Panc1 (cell line): ENCODE data around the gene CCDC71. TPM values are rescaled to one million over a fixed set of nuclear protein-coding genes. Genes with fewer than 3 reads are reported as not detected.
A peak's percentile ranks its signal among the peaks of the same experiment; 100 is the strongest.

Experiments
- ATAC-seq: fragments of 200-7000 bp; cut with Tn5 transposase; 2 replicates; pipeline ENCODE4 v1.9.1; 2020; ENCODE audit warnings: mild to moderate bottlenecking, moderate library complexity
- Bru-seq: library from RNA; stranded (reverse); fragments of 400-500 nt; gene quantifications from one replicate; lab custom pipeline; 2021; lab: Mats Ljungman, UMichigan
- BruChase-seq, 2 experiments: library from RNA; stranded (reverse); fragments of 400-500 nt; gene quantifications; one replicate each; lab custom pipeline; 2021; lab: Mats Ljungman, UMichigan
- BruUV-seq: library from RNA; stranded (reverse); fragments of 400-500 nt; replicated peaks from 2 replicates; lab custom pipeline; 2021; lab: Mats Ljungman, UMichigan
- CTCF ChIA-PET: fragments of 300-600 bp; sonication (Branson Sonifier 250); formaldehyde crosslinking; loops from one replicate; lab custom pipeline; 2022; ENCODE audit warnings: antibody characterized with exemption; lab: Charles Lee
- POLR2A ChIA-PET: fragments of 300-600 bp; sonication (Branson Sonifier 250); formaldehyde crosslinking; loops from one replicate; lab custom pipeline; 2022; ENCODE audit warnings: antibody characterized with exemption; lab: Charles Lee
- DNase-seq: peaks from one replicate; pipeline ENCODE4 v3.0.0-alpha.2; 2010; ENCODE audit warnings: low read depth, low spot score
- H3K27ac ChIP-seq: 2 replicates; pipeline ENCODE4 v1.5.1; 2011; ENCODE audit warnings: mild to moderate bottlenecking, low read length, inconsistent platforms
- H3K27me3 ChIP-seq: fragments of 200-500 bp; sonication (Bioruptor generic); 2 replicates; pipeline ENCODE4 v1.6.0; 2014; ENCODE audit warnings: low read length, inconsistent platforms; ENCODE audit not compliant: control insufficient read depth, insufficient read depth
- H3K36me3 ChIP-seq: fragments of 200-500 bp; sonication (Bioruptor generic); 2 replicates; pipeline ENCODE4 v1.5.1; 2014; ENCODE audit warnings: inconsistent platforms, mild to moderate bottlenecking, low read length, moderate library complexity; ENCODE audit not compliant: control insufficient read depth, insufficient read depth
- H3K4me1 ChIP-seq: 2 replicates; pipeline ENCODE4 v1.5.1; 2011; ENCODE audit warnings: inconsistent platforms, mild to moderate bottlenecking, low read length, moderate library complexity; ENCODE audit not compliant: control insufficient read depth, insufficient read depth
- H3K4me3 ChIP-seq, 2 experiments: 2 replicates each; pipeline ENCODE4 v1.5.1; 2011 to 2012; ENCODE audit warnings: low read depth in 2 of 2, low read length in 2 of 2, mild to moderate bottlenecking in 2 of 2, inconsistent platforms in 1 of 2, moderate library complexity in 1 of 2
- H3K9me3 ChIP-seq: fragments of 200-500 bp; sonication (Bioruptor generic); 2 replicates; pipeline ENCODE4 v1.5.1; 2014; ENCODE audit warnings: low read depth, mild to moderate bottlenecking, inconsistent platforms, low read length, moderate library complexity; ENCODE audit not compliant: control insufficient read depth, insufficient read depth
- POLR2AphosphoS5 ChIP-seq: IDR thresholded peaks from 2 replicates; pipeline ENCODE4 v1.6.1; 2012; ENCODE audit warnings: mild to moderate bottlenecking, low read depth, low read length, moderate library complexity
- SIN3A ChIP-seq: IDR thresholded peaks from 2 replicates; pipeline ENCODE4 v1.6.1; 2012; ENCODE audit warnings: low read depth, mild to moderate bottlenecking, low read length, moderate library complexity, borderline replicate concordance; ENCODE audit not compliant: insufficient read depth
- TCF7L2 ChIP-seq: IDR thresholded peaks from 2 replicates; pipeline ENCODE4 v1.6.1; 2011; ENCODE audit warnings: mild to moderate bottlenecking, low read depth, low read length, inconsistent platforms
- in situ Hi-C: cut with HindIII; loops from 2 replicates; pipeline ENCODE4 v1.10.0; 2016; ENCODE audit warnings: low sequenced_read_pairs, low pct_unique_long_range_greater_than_20kb
- intact Hi-C: fragments of 100-400 bp; cut with micrococcal nuclease; formaldehyde crosslinking; loops from one replicate; pipeline ENCODE4 v1.10.0; 2022; ENCODE audit not compliant: unreplicated experiment
- long read RNA-seq: library from polyadenylated mRNA; unstranded; transcript quantifications from one replicate; pipeline ENCODE4 v2.0.0, GENCODE V29; 2021; ENCODE audit not compliant: unreplicated experiment
- polyA plus RNA-seq: library from polyadenylated mRNA; unstranded; fragments of >200 nt; gene quantifications from one replicate; pipeline ENCODE4 v1.2.1, GENCODE V29; 2012; ENCODE audit warnings: missing spikeins; ENCODE audit not compliant: insufficient read length
- total RNA-seq: library from RNA; stranded (reverse); gene quantifications from one replicate; pipeline ENCODE4 v1.2.1, GENCODE V29; 2021; ENCODE audit not compliant: unreplicated experiment
- TF ChIP-seq, protein P1 (sequence below): fragments of 450-650 bp; IDR thresholded peaks from 2 replicates; pipeline ENCODE4 v1.5.1; 2017; ENCODE audit warnings: mild to moderate bottlenecking
- TF ChIP-seq, protein P2 (sequence below), 2 experiments: IDR thresholded peaks; 2 replicates each; pipeline ENCODE4 v1.6.1; 2011 to 2012; ENCODE audit warnings: low read depth in 2 of 2, control low read depth in 1 of 2, low read length in 1 of 2, mild to moderate bottlenecking in 1 of 2, moderate library complexity in 1 of 2; ENCODE audit not compliant: insufficient read depth in 1 of 2

The CCDC71 gene
- total RNA-seq (14.1 TPM), Bru-seq, nascent RNA (percentile 73 among the genes with signal in this experiment), BruChase-seq, experiment 1, labeled RNA remaining after a 2-hour chase (percentile 68 among the genes with signal in this experiment), BruChase-seq, experiment 2, labeled RNA remaining after a 6-hour chase (percentile 45 among the genes with signal in this experiment)
- polyA plus RNA-seq, result 19.7 TPM
- long read RNA-seq, partial matches to known transcripts, result 0 of 1 reads
- long read RNA-seq, other reads (novel, unspliced or antisense), result 1 of 1 reads

DNA sequence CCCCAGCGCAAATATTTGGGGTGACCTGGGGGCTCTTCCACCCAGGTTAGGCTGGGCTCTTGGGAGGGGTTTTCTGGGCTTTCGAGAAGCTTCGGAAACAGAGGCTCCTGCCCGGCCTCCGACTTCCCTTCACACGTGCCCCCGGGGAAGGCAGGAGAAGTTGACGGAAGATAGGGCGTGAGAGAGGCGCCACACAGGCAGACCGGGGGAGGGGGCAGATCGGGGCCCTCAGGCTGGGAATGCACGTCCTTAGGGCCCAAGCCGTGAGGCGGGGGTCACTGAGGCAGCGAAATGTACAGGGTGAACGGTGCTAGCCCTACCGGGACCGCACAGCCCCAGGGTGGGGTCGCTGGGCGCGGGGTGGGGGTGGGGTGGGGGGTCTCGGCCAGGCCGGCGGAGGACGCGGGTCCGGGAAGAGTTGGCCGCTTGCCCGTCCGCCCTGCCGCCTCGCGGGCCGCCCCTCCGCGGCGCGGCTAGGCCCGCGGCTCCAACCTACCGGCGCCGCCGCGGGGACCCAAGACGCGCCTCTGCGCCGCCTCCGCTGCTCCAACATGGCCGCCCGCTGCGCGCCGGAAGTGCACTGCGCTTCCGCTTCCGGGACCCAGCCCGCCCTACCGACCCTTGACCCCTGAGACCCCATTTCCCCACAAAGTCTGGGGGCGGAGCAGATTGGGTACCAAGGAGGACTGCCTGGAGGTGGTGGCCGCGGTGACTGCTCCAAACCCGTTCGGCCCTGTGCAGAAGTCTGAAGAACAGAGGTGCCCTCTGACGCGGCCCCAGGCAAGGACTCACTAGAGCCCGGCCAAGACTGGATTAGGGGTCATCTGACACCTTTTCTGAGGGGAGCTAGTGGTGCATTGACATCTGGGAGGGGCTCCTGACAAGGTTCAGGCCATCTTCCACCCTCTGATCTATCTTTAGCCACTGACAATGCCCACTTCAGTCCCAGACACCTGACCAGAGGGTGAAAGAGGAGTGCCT, at the start of gene CCDC71:
Gene CCDC71, minus strand, starts transcription at position 561 of the 981 bp plus-strand sequence. CDS start 2,123 bp downstream, outside the sequence.
- in situ Hi-C loops (no loop called here), intact Hi-C loops (no loop called here)
- BruUV-seq, result no TSS peak
- CTCF ChIA-PET, result no interaction called here
- no peaks in the 10 kb centered on the region for H3K27me3 ChIP-seq
- peak within 1 kb of the TSS; percentile 77 to 84 for H3K4me3 ChIP-seq
- TF ChIP-seq TCF7L2, result no peak
- TF ChIP-seq, protein P1, sequence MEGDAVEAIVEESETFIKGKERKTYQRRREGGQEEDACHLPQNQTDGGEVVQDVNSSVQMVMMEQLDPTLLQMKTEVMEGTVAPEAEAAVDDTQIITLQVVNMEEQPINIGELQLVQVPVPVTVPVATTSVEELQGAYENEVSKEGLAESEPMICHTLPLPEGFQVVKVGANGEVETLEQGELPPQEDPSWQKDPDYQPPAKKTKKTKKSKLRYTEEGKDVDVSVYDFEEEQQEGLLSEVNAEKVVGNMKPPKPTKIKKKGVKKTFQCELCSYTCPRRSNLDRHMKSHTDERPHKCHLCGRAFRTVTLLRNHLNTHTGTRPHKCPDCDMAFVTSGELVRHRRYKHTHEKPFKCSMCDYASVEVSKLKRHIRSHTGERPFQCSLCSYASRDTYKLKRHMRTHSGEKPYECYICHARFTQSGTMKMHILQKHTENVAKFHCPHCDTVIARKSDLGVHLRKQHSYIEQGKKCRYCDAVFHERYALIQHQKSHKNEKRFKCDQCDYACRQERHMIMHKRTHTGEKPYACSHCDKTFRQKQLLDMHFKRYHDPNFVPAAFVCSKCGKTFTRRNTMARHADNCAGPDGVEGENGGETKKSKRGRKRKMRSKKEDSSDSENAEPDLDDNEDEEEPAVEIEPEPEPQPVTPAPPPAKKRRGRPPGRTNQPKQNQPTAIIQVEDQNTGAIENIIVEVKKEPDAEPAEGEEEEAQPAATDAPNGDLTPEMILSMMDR, result no peak
- peak within 1 kb of the TSS; percentile 95 for H3K27ac ChIP-seq
- ATAC-seq (peak; percentile 84), DNase-seq (no peak)
- H3K9me3 ChIP-seq, result peaks cover 3% of the 10 kb centered on the region; the same call in 1 of the 2 replicates
- H3K36me3 ChIP-seq, result peaks cover 8% of the 10 kb centered on the region; the same call in 1 of the 2 replicates
- POLR2A ChIA-PET, result no interaction called here
- no peaks in the 10 kb centered on the region; the same call in 1 of the 2 replicates for H3K4me1 ChIP-seq

DNA sequence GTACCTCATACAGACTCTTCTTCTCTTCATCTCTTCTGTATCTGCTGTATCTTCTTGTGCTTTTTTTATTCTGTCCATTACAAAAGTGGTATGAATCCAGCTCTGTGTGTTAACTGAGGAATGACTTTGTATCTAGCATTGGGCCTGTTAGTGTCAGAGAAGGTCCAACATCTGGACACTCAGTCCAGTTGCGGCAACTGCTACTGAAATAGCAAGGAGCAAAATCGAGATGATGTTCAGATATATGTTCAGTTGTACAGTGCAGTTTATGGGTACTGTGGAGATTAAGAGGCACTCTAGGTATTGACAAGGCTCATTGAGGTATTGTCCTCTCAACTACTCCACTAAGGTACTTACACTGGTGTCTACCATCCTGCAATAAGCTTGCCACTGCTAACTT, 47.9 kb upstream of the CCDC71 start:
- in situ Hi-C loops (no loop called here), intact Hi-C loops (no loop called here)
- H3K27ac ChIP-seq, result no peak overlapping the region
- ATAC-seq, result no peak
- no peak for TF ChIP-seq SIN3A
- TF ChIP-seq, protein P2, sequence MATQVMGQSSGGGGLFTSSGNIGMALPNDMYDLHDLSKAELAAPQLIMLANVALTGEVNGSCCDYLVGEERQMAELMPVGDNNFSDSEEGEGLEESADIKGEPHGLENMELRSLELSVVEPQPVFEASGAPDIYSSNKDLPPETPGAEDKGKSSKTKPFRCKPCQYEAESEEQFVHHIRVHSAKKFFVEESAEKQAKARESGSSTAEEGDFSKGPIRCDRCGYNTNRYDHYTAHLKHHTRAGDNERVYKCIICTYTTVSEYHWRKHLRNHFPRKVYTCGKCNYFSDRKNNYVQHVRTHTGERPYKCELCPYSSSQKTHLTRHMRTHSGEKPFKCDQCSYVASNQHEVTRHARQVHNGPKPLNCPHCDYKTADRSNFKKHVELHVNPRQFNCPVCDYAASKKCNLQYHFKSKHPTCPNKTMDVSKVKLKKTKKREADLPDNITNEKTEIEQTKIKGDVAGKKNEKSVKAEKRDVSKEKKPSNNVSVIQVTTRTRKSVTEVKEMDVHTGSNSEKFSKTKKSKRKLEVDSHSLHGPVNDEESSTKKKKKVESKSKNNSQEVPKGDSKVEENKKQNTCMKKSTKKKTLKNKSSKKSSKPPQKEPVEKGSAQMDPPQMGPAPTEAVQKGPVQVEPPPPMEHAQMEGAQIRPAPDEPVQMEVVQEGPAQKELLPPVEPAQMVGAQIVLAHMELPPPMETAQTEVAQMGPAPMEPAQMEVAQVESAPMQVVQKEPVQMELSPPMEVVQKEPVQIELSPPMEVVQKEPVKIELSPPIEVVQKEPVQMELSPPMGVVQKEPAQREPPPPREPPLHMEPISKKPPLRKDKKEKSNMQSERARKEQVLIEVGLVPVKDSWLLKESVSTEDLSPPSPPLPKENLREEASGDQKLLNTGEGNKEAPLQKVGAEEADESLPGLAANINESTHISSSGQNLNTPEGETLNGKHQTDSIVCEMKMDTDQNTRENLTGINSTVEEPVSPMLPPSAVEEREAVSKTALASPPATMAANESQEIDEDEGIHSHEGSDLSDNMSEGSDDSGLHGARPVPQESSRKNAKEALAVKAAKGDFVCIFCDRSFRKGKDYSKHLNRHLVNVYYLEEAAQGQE (IDR thresholded peaks at IDR 0.05; ENCODE audit: insufficient read depth in 1 of 2, low read depth in 2 of 2, low read length in 1 of 2), result no peak
- TF ChIP-seq TCF7L2, result no peak
- TF ChIP-seq, protein P1, result no peak
- TF ChIP-seq POLR2AphosphoS5, result no peak
- no peaks in the 10 kb centered on the region for H3K9me3 ChIP-seq
- CTCF ChIA-PET, result no interaction called here
- BruUV-seq, result no TSS peak
- 0 out of 2 replicates have a peak, but pooled peaks cover 2% of the 10 kb centered on the region for H3K4me1 ChIP-seq
- H3K4me3 ChIP-seq, result no peak overlapping the region
- no peaks in the 10 kb centered on the region for H3K36me3 ChIP-seq
- no peak for DNase-seq
- H3K27me3 ChIP-seq, result no peaks in the 10 kb centered on the region
- POLR2A ChIA-PET, result no interaction called here
